ENCODE data around the gene ETS2.

Gene ETS2

GRCh38 chr21:38794978-38795377 lies 10.8 kb upstream of the ETS2 start:
- H3K9me3 ChIP-seq (replicated peaks; ENCODE audit: low read length) = no peaks in the 10 kb centered on the region
- H3K27me3 ChIP-seq (ENCODE audit: control insufficient read depth, insufficient read depth, low read length) = no peaks in the 10 kb centered on the region
- H3K4me2 ChIP-seq (ENCODE audit: low read length) = no peak overlapping the region
- H3K36me3 ChIP-seq (ENCODE audit: insufficient read depth, low read length) = no peaks in the 10 kb centered on the region
- H3K9ac ChIP-seq (ENCODE audit: low read depth, low read length) = no peak overlapping the region
- no peak overlapping the region for H3K4me3 ChIP-seq (ENCODE audit: low read length)
- peaks cover 10% of the 10 kb centered on the region for H3K4me1 ChIP-seq (ENCODE audit: control insufficient read depth, insufficient read depth, low read length)

- H3K4me3 ChIP-seq (ENCODE audit: low read length) = no peak overlapping the region
- H3K36me3 ChIP-seq (ENCODE audit: insufficient read depth, low read length) = no peaks in the 10 kb centered on the region
- H3K9ac ChIP-seq (ENCODE audit: low read depth, low read length) = no peak overlapping the region
Measured at GRCh38 chr21:38795475-38795874, 10.3 kb upstream of the ETS2 start.

GRCh38 chr21:38796424-38796823 lies 9.3 kb upstream of the ETS2 start:
- no peak overlapping the region for H3K9ac ChIP-seq (ENCODE audit: low read depth, low read length)
- H3K36me3 ChIP-seq (ENCODE audit: insufficient read depth, low read length) = no peaks in the 10 kb centered on the region
- no peaks in the 10 kb centered on the region for H3K9me3 ChIP-seq (replicated peaks; ENCODE audit: low read length)
- H3K4me3 ChIP-seq (ENCODE audit: low read length) = no peak overlapping the region
- peaks cover 10% of the 10 kb centered on the region for H3K4me1 ChIP-seq (ENCODE audit: control insufficient read depth, insufficient read depth, low read length)
- no peak overlapping the region for H3K4me2 ChIP-seq (ENCODE audit: low read length)
- H3K27me3 ChIP-seq (ENCODE audit: control insufficient read depth, insufficient read depth, low read length) = no peaks in the 10 kb centered on the region

More at GRCh38 chr21:38795475-38795874, 10.3 kb upstream of the ETS2 start:
- H3K27me3 ChIP-seq (ENCODE audit: control insufficient read depth, insufficient read depth, low read length) = no peaks in the 10 kb centered on the region
- H3K9me3 ChIP-seq (replicated peaks; ENCODE audit: low read length) = no peaks in the 10 kb centered on the region
- H3K4me2 ChIP-seq (ENCODE audit: low read length) = no peak overlapping the region
- peaks cover 10% of the 10 kb centered on the region for H3K4me1 ChIP-seq (ENCODE audit: control insufficient read depth, insufficient read depth, low read length)

- Histone ChIP-seq H3K4me3 (ENCODE audit: low read length) (no peak overlapping the region), H3K9me3 (replicated peaks; ENCODE audit: low read length) (no peaks in the 10 kb centered on the region), H3K4me1 (ENCODE audit: control insufficient read depth, insufficient read depth, low read length) (peaks cover 10% of the 10 kb centered on the region), H3K4me2 (ENCODE audit: low read length) (no peak overlapping the region), H3K36me3 (ENCODE audit: insufficient read depth, low read length) (no peaks in the 10 kb centered on the region), H3K9ac (ENCODE audit: low read depth, low read length) (no peak overlapping the region), H3K27me3 (ENCODE audit: control insufficient read depth, insufficient read depth, low read length) (no peaks in the 10 kb centered on the region)
Measured at GRCh38 chr21:38797470-38797869, 8.3 kb upstream of the ETS2 start.

- Histone ChIP-seq H3K4me2 (ENCODE audit: low read length) (no peak overlapping the region), H3K4me1 (ENCODE audit: control insufficient read depth, insufficient read depth, low read length) (peaks cover 10% of the 10 kb centered on the region), H3K9ac (ENCODE audit: low read depth, low read length) (no peak overlapping the region), H3K27me3 (ENCODE audit: control insufficient read depth, insufficient read depth, low read length) (no peaks in the 10 kb centered on the region), H3K4me3 (ENCODE audit: low read length) (no peak overlapping the region), H3K9me3 (replicated peaks; ENCODE audit: low read length) (no peaks in the 10 kb centered on the region), H3K36me3 (ENCODE audit: insufficient read depth, low read length) (no peaks in the 10 kb centered on the region)
Measured at GRCh38 chr21:38798081-38798480, 7.6 kb upstream of the ETS2 start.

GRCh38 chr21:38798481-38798882 lies 7.2 kb upstream of the ETS2 start:
- no peaks in the 10 kb centered on the region for H3K9me3 ChIP-seq (replicated peaks; ENCODE audit: low read length)
- H3K4me3 ChIP-seq (ENCODE audit: low read length) = no peak overlapping the region
- peaks cover 10% of the 10 kb centered on the region for H3K4me1 ChIP-seq (ENCODE audit: control insufficient read depth, insufficient read depth, low read length)
- no peak overlapping the region for H3K9ac ChIP-seq (ENCODE audit: low read depth, low read length)
- H3K27me3 ChIP-seq (ENCODE audit: control insufficient read depth, insufficient read depth, low read length) = no peaks in the 10 kb centered on the region
- no peak overlapping the region for H3K4me2 ChIP-seq (ENCODE audit: low read length)
- H3K36me3 ChIP-seq (ENCODE audit: insufficient read depth, low read length) = no peaks in the 10 kb centered on the region

- Histone ChIP-seq H3K4me3 (ENCODE audit: low read length) (no peak overlapping the region), H3K4me2 (ENCODE audit: low read length) (no peak overlapping the region), H3K9ac (ENCODE audit: low read depth, low read length) (no peak overlapping the region), H3K27me3 (ENCODE audit: control insufficient read depth, insufficient read depth, low read length) (no peaks in the 10 kb centered on the region), H3K9me3 (replicated peaks; ENCODE audit: low read length) (no peaks in the 10 kb centered on the region), H3K36me3 (ENCODE audit: insufficient read depth, low read length) (no peaks in the 10 kb centered on the region), H3K4me1 (ENCODE audit: control insufficient read depth, insufficient read depth, low read length) (peaks cover 19% of the 10 kb centered on the region)
Measured at GRCh38 chr21:38800046-38800758, 5.5 kb upstream of the ETS2 start.

- H3K4me3 ChIP-seq (ENCODE audit: low read length) = no peak overlapping the region
- peaks cover 21% of the 10 kb centered on the region for H3K4me1 ChIP-seq (ENCODE audit: control insufficient read depth, insufficient read depth, low read length)
- H3K9ac ChIP-seq (ENCODE audit: low read depth, low read length) = no peak overlapping the region
- H3K4me2 ChIP-seq (ENCODE audit: low read length) = no peak overlapping the region
- H3K27me3 ChIP-seq (ENCODE audit: control insufficient read depth, insufficient read depth, low read length) = no peaks in the 10 kb centered on the region
- no peaks in the 10 kb centered on the region for H3K9me3 ChIP-seq (replicated peaks; ENCODE audit: low read length)
- no peaks in the 10 kb centered on the region for H3K36me3 ChIP-seq (ENCODE audit: insufficient read depth, low read length)
Measured at GRCh38 chr21:38800924-38801744, 4.6 kb upstream of the ETS2 start.

GRCh38 chr21:38802050-38803026 lies 3.4 kb upstream of the ETS2 start:
- no peaks in the 10 kb centered on the region for H3K9me3 ChIP-seq (replicated peaks; ENCODE audit: low read length)
- peaks cover 20% of the 10 kb centered on the region for H3K4me1 ChIP-seq (ENCODE audit: control insufficient read depth, insufficient read depth, low read length)
- no peak overlapping the region for H3K4me2 ChIP-seq (ENCODE audit: low read length)
- H3K9ac ChIP-seq (ENCODE audit: low read depth, low read length) = no peak overlapping the region
- no peak overlapping the region for H3K4me3 ChIP-seq (ENCODE audit: low read length)
- no peaks in the 10 kb centered on the region for H3K27me3 ChIP-seq (ENCODE audit: control insufficient read depth, insufficient read depth, low read length)
- no peaks in the 10 kb centered on the region for H3K36me3 ChIP-seq (ENCODE audit: insufficient read depth, low read length)

GRCh38 chr21:38803075-38803660 lies 2.6 kb upstream of the ETS2 start:
- Histone ChIP-seq H3K4me3 (ENCODE audit: low read length) (no peak overlapping the region), H3K27me3 (ENCODE audit: control insufficient read depth, insufficient read depth, low read length) (no peaks in the 10 kb centered on the region), H3K9ac (ENCODE audit: low read depth, low read length) (no peak overlapping the region), H3K36me3 (ENCODE audit: insufficient read depth, low read length) (no peaks in the 10 kb centered on the region), H3K4me1 (ENCODE audit: control insufficient read depth, insufficient read depth, low read length) (peaks cover 20% of the 10 kb centered on the region), H3K9me3 (replicated peaks; ENCODE audit: low read length) (no peaks in the 10 kb centered on the region), H3K4me2 (ENCODE audit: low read length) (no peak overlapping the region)
